OCI-M2 (cell line): Measurements from ENCODE around the gene C3orf22.

Source experiments
- DNase-seq: peaks from one replicate; lab custom pipeline; 2025; ENCODE audit not compliant: unreplicated experiment; lab: John Stamatoyannopoulos, UW

The C3orf22 gene

DNA sequence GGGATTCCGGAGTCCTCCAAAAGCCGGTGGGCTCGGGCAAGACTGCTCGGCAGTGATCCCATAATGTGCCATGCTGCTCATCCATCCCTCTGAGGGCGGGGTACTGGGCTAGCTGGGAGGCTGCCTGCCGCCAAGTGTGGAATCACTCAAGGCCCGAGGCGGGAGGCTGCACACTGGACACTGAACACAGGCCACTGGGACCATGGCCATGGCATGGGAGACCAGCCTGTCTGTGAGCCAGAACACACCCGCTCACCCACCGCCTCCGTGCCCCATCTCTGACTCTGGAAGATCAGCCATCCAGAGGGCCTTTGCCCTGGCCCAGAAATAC, 1.4 kb downstream of the C3orf22 start:
- no peak for DNase-seq

GRCh38 chr3:126556637-126557414, 1.9 kb downstream of the C3orf22 start:
- DNase-seq, result no peak

DNA sequence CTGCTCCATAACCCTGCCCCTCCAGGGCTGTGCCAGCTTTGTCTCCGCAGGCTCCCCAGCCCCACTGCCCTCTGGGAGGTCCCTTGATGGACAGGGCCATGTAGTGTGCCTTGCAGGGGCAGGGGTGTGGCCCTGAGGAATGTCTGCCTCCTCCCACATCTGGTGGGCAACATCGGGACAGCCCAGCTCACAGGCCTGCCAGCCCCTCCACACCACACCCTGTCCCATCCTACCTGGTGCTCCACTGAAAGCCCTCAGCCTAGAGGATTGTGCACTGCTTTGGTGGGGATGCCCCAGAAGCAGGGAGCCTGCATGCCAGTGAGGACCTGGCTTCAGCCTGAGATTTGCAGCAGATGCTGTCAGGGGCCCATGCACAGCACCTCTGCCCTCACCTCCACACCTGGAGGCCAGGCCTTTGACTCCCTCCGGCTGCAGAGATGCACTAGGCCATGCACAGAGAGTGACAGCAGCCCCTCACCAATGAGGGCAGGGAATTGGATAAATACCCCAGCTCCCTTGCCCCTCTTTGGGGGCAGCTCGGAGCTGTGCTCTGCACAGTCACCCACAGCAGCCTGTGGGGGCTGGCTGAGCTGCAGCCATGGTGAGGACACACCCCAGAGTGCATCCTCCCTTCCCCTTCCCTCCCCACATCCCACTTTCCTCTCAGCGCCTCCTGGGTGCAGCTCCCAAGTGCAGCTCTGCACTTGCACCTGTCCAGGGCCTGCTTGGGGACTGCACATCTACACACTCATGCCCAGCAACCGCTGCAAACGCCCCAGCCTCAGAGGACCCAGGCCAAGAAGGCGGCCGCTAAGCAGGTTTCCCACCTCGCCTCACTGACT, 2.7 kb downstream of the C3orf22 start:
- no peak for DNase-seq

DNA sequence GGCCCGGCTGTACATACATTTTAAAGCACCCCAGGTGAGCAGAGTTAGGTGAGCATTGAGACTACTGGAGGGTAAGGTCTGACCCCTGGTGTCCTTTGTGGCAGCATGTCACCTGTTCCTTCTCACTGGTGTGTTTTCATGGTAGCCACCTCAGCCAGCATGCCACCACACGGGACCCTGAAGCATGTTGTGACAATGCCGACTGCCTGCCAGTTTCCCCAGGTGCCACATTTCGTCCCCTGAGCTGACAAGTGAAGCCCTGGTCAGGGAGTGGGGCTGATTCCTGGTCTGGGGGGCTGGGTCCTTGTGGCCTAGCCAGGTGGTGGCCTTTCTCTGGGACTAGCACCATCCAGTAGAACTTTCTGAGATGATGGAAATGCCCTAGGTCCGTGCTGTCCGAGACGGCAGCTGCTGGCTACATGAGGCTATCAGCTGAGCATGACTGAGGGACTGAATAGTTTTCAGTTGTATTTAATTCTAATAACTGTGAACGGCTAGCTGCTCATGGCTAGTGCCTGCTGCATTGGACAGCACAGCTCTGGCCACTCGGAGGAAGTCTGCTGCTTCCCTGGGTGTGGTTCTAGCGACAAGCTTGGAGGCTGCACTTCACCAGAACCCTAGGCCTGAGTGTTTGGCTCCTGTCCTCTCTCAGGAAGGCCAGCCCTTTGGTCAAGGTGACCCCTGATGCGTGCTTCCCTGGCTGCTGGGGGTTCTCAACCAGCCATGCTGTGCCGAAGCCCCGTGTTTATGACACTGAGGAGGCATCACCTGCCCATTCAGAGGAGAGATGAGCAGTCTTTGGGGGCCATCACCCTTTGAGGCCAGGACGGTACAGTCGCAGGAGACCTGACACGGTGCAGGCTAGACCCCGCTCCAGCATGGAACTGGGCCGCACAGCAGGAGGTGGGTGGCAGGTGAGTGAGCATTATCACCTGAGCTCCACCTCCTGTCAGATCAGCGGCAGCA, 3.9 kb downstream of the C3orf22 start:
- DNase-seq, result no peak

- DNase-seq, result no peak
These were observed 5.2 kb downstream of the C3orf22 start for GRCh38 chr3:126553284-126554084.

- DNase-seq, result no peak
These were observed 5.9 kb downstream of the C3orf22 start for GRCh38 chr3:126552688-126553283.

DNA sequence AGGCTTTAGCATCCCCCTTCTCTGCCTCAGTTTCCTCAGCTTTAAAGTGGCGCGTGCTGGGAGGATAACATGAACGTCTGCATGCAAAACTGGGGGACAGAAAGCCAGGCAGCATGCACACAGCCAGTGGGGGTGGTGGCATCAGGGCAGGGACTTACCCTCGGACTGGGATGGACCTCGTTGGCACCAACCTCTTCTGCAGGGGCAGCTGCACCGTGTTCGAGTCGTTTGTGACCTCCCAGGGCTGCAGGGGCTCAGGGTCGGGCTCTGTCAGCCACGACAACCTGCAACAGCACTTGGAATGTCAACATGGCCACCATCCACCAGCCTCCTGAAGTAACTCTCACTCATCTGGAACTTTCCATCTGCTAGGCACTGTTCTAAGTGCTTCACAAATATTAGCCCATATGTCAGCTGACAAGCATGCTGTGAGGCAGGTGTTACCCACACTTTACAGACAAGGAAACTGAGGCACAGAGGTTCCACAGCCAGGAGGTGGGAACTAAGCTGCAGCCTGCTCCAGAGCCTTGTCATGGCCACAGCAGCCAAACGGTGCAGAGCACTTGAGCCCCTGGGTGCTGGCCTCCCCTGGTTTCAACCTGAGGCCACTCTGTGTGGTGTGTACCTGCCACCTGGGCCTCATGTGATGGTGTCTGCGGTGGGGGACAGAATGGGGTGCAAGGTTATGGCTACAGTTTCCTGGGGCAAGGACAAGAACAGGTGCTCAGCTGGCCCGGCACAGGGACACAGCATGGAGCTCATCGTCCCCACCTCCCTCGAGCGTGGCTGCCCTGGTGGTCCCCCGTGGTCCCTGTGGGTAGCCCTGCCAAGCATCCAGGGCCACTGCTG, 6.7 kb downstream of the C3orf22 start:
- no peak for DNase-seq

GRCh38 chr3:126551121-126551838, 7.5 kb downstream of the C3orf22 start:
- no peak for DNase-seq

- DNase-seq, result no peak
These were observed 8.2 kb downstream of the C3orf22 start for GRCh38 chr3:126550488-126551051.

DNA sequence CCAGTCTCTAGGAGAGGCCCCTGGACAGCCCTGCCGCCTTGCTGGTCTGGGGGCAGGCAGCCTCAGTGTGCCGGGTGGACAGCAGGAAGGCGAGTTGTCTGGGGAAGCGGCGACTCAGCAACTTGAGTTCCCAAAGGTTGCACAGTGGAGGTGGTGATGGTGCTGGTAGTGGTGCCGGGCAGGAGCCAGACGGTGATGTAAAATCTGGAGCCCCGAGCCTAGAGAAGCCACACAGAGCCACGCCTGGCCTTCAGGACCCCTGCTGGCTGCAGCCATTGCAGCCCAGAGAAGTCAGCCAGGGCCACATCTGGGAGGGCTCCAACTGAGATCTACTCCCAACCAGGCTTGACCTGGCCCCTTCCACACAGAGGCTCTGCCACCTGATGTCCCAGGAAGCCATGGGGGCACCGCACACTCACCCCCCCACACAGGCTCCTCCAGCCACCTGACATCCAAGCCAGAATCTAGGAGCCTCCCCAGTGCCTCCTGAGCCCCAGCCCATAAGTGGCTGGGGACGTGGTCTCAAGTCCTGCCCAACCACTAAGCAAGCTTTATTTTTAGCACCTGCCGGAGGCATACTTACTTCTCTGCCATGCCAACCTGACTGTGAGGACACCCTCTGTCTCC, 8.8 kb downstream of the C3orf22 start:
- no peak for DNase-seq

GRCh38 chr3:126548556-126549466, 9.9 kb downstream of the C3orf22 start:
- DNase-seq, result no peak

DNA sequence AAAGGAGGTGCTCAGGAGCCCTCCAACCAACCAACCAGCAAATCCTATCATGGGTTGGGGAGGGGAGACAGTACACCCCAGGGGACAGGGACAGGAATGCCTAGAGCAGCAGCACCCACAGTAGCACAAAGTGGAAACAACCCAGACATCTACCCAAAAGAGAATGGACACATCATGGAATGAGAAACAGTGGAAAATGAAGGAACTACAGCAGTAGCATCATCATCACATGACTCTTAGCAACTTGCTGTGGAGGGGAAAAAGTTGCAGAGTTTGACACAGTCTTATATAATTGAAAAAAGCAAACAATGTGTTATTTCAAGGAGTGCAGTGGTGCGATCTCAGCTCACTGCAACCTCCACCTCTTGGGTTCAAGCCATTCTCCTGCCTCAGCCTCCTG, 11.0 kb downstream of the C3orf22 start:
- DNase-seq, result no peak

- no peak for DNase-seq
These were observed 12.0 kb downstream of the C3orf22 start for GRCh38 chr3:126546549-126547239.

DNA sequence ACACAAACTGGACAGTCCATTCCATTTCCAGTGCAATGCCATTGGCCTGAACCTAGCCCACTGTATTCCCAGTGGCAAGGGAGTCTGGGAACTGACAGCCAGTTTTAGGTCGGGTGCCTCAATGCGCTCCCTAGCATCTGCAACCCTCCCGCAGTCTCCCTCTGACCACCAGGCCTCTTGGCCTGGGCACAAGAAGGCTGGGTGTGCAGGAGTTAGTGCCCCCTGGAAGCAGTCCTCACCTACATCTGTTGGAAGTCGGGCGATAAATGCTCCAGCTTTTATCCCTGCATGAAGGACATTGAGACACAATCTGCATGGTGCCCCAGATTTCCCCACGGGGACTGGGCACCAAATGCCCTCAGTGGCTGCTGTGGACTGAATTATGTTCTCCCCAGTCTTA, 12.7 kb downstream of the C3orf22 start:
- DNase-seq, result no peak

DNA sequence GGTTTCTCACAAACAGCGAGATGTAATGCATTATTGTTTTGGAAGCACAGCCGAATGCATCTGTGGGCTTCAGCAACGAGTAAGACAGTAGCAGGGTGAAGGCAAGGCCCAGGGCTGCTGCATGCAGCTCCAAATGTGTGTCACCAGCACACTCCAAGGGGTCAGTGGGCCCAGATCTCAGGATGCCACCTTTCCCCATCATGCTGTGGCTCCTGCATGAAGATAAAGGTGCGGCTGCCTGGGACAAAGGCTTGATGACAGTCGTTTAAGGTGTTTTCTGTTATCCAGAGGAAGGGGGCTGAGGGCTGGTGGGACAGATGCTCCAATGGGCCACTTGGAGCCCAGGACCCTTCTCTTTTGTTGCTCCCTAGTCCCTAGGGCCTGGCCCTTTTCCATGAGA, 13.2 kb downstream of the C3orf22 start:
- DNase-seq, result no peak

DNA sequence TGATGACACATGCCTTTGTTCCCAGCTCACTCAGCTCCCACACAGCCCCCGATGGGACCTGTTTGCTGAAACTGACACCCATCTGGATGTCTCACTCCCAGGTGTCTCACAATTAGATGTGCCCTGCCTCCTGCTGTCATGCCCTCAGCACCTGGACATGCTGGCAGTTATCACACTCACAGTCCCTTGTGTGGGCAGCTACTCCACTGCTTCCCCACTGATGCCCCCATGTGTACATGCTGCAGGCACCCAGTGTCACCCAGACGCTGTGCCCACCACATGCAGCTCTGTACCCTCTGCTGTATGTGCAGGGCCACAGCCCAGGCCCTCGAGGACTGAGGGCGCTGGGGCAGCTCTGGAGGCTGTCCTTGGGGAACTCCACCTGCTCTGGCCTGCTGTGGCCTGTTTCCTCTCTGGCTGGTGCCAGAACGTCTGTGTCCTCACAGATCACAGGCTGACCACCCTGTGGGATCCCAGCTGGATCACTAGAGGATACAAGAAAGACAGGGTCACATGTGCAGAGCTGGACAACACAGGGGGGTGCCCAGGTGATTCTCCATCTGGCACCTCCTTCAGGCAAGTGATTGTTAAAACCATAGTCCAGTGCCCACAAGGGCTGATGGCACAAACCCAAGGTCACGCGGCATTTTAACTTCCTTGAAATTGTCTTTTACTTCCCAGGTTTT, 14.0 kb downstream of the C3orf22 start:
- DNase-seq, result no peak
